ENCODE results near the gene MYBL2.

MYBL2 gene

DNA sequence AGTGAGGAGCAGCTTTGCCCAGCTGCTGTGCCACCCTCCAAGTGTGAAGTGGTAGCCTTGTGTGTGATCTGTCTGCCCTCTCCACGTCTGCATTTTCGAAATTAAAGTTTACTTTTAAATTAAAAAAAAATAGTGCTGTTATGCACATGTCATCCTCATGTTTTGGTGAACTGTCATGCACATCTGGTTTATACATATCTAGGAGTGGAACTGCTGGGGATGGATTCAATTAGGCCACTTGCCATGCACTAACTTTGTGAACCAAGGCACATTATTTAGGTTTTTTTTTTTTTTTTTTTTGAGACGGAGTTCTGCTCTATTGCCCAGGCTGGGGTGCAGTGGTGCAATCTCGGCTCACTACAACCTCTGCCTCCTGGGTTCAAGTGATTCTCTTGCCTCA, 56.3 kb downstream of the MYBL2 start:
- Histone ChIP-seq H3K27ac (no peak overlapping the region), H3K9ac (ENCODE audit: insufficient read length) (no peak overlapping the region), H3K4me3 (no peak overlapping the region), H3K9me3 (ENCODE audit: low read depth, low read length) (no peaks in the 10 kb centered on the region), H3K36me3 (ENCODE audit: insufficient read depth, low read length) (no peaks in the 10 kb centered on the region)
- DNase-seq (ENCODE audit: low read depth, low spot score), result no peak
- TF ChIP-seq POLR2AphosphoS5 (IDR thresholded peaks at IDR 0.05; ENCODE audit: borderline replicate concordance, low read depth, low read length) (no peak), FOXP2 (optimal IDR thresholded peaks at IDR 0.05; ENCODE audit: control extremely low read depth, extremely low read length, insufficient read depth) (no peak), EZH2 (IDR thresholded peaks at IDR 0.05) (no peak)

GRCh38 chr20:43723735-43724134, 56.8 kb downstream of the MYBL2 start:
- no peak for DNase-seq (ENCODE audit: low read depth, low spot score)
- Histone ChIP-seq H3K9me3 (ENCODE audit: low read depth, low read length) (no peaks in the 10 kb centered on the region), H3K27ac (no peak overlapping the region), H3K9ac (ENCODE audit: insufficient read length) (no peak overlapping the region), H3K36me3 (ENCODE audit: insufficient read depth, low read length) (no peaks in the 10 kb centered on the region), H3K4me3 (no peak overlapping the region)
- TF ChIP-seq FOXP2 (optimal IDR thresholded peaks at IDR 0.05; ENCODE audit: control extremely low read depth, extremely low read length, insufficient read depth), result no peak

GRCh38 chr20:43724383-43724782, 57.5 kb downstream of the MYBL2 start:
- Histone ChIP-seq H3K4me3 (no peak overlapping the region), H3K36me3 (ENCODE audit: insufficient read depth, low read length) (no peaks in the 10 kb centered on the region), H3K9ac (ENCODE audit: insufficient read length) (no peak overlapping the region), H3K9me3 (ENCODE audit: low read depth, low read length) (no peaks in the 10 kb centered on the region), H3K27ac (no peak overlapping the region; the same call in 1 of the 2 replicates)
- TF ChIP-seq POLR2AphosphoS5 (IDR thresholded peaks at IDR 0.05; ENCODE audit: borderline replicate concordance, low read depth, low read length), result no peak
- no peak for TF ChIP-seq EZH2 (IDR thresholded peaks at IDR 0.05)
- TF ChIP-seq FOXP2 (optimal IDR thresholded peaks at IDR 0.05; ENCODE audit: control extremely low read depth, extremely low read length, insufficient read depth), result no peak
- no peak for DNase-seq (ENCODE audit: low read depth, low spot score)

DNA sequence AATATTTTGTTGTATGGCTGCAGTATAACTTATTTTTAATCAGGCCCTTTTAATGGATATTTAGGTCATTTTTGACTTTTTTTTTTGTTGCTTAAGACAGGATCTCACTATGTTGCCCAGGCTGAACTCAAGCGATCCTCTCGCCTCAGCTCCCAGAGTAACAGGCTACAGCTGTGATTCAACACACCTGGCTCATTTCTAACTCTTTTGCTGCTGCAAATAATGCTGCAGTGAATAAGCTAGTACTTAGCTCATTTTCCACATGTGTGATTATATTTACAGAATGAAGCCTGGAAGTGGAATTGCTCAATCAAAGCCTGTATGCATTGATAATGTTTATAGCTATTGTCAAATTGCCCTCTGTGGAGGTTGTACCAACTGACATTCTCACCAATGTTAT, 58.8 kb downstream of the MYBL2 start:
- Histone ChIP-seq H3K4me3 (no peak overlapping the region), H3K27ac (no peak overlapping the region), H3K9me3 (ENCODE audit: low read depth, low read length) (no peaks in the 10 kb centered on the region), H3K36me3 (ENCODE audit: insufficient read depth, low read length) (no peaks in the 10 kb centered on the region), H3K9ac (ENCODE audit: insufficient read length) (no peak overlapping the region)
- no peak for DNase-seq (ENCODE audit: low read depth, low spot score)
- TF ChIP-seq FOXP2 (optimal IDR thresholded peaks at IDR 0.05; ENCODE audit: control extremely low read depth, extremely low read length, insufficient read depth), result no peak
- no peak for TF ChIP-seq POLR2AphosphoS5 (IDR thresholded peaks at IDR 0.05; ENCODE audit: borderline replicate concordance, low read depth, low read length)
- no peak for TF ChIP-seq EZH2 (IDR thresholded peaks at IDR 0.05)

DNA sequence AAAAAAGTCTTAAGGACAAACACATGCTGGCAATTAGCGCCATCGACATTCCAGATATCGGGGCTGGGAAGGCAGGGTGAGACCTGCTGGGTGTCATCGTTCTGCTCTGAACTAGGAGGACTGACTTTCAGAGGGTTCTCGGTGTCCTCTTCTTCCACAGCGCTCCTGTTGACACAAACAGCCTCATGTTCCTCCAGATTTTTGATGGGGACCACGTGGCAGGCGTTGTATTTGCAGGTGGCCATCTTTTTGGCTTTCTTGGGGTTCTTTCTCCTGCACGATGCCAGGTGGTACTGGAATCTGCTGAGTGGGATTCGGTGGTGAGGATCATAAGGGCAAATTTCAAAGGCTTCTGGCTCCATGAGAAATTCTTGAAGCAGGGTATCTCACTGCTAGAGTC, 59.4 kb downstream of the MYBL2 start:
- Histone ChIP-seq H3K27ac (no peak overlapping the region), H3K4me3 (no peak overlapping the region), H3K9ac (ENCODE audit: insufficient read length) (no peak overlapping the region), H3K9me3 (ENCODE audit: low read depth, low read length) (no peaks in the 10 kb centered on the region), H3K36me3 (ENCODE audit: insufficient read depth, low read length) (no peaks in the 10 kb centered on the region)
- DNase-seq (ENCODE audit: low read depth, low spot score), result no peak
- no peak for TF ChIP-seq EZH2 (IDR thresholded peaks at IDR 0.05)
- TF ChIP-seq POLR2AphosphoS5 (IDR thresholded peaks at IDR 0.05; ENCODE audit: borderline replicate concordance, low read depth, low read length), result no peak
- no peak for TF ChIP-seq FOXP2 (optimal IDR thresholded peaks at IDR 0.05; ENCODE audit: control extremely low read depth, extremely low read length, insufficient read depth)

DNA sequence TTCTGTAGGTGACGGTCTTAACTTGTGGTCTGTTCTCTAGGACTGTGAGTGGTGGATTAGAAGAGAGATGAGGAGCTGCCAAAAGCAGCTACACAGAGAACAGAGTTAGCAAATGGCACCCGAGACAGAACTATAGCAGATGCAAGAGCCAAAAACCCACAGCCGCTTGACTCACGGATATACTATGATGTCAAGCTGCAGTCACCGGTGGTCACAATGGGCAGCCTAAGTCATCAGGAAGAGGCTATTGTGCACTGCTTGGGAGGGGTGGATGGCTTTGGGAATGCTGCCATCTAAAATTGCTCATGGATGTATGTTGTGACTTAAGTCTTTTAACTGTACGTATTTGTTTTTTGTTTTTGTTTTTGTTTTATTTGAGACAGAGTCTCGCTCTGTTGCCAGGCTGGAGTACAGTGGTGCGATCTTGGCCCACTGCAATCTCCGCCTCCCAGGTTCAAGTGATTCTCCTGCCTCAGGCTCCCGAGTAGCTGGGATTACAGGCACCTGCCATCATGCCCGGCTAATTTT, 60.0 kb downstream of the MYBL2 start, which contains the start of gene GTSF1L:
GTSF1L (minus strand) TSS at position 192 of the 528 bp plus-strand sequence. CDS start 308 bp downstream, outside the sequence.
- DNase-seq (ENCODE audit: low read depth, low spot score), result no peak
- Histone ChIP-seq H3K36me3 (ENCODE audit: insufficient read depth, low read length) (no peaks in the 10 kb centered on the region), H3K27ac (no peak within 1 kb of the TSS), H3K4me3 (no peak within 1 kb of the TSS), H3K9me3 (ENCODE audit: low read depth, low read length) (no peaks in the 10 kb centered on the region), H3K9ac (ENCODE audit: insufficient read length) (no peak within 1 kb of the TSS)
- TF ChIP-seq POLR2AphosphoS5 (IDR thresholded peaks at IDR 0.05; ENCODE audit: borderline replicate concordance, low read depth, low read length), result no peak
- TF ChIP-seq FOXP2 (optimal IDR thresholded peaks at IDR 0.05; ENCODE audit: control extremely low read depth, extremely low read length, insufficient read depth), result no peak
- TF ChIP-seq EZH2 (IDR thresholded peaks at IDR 0.05), result no peak

- Histone ChIP-seq H3K9ac (ENCODE audit: insufficient read length) (no peak overlapping the region), H3K36me3 (ENCODE audit: insufficient read depth, low read length) (no peaks in the 10 kb centered on the region), H3K4me3 (no peak overlapping the region), H3K9me3 (ENCODE audit: low read depth, low read length) (no peaks in the 10 kb centered on the region), H3K27ac (no peak overlapping the region)
- TF ChIP-seq POLR2AphosphoS5 (IDR thresholded peaks at IDR 0.05; ENCODE audit: borderline replicate concordance, low read depth, low read length), result no peak
- no peak for TF ChIP-seq EZH2 (IDR thresholded peaks at IDR 0.05)
- TF ChIP-seq FOXP2 (optimal IDR thresholded peaks at IDR 0.05; ENCODE audit: control extremely low read depth, extremely low read length, insufficient read depth), result no peak
- DNase-seq (ENCODE audit: low read depth, low spot score), result no peak
Observed at GRCh38 chr20:43727980-43728590, 61.2 kb downstream of the MYBL2 start.

GRCh38 chr20:43728686-43729255, 61.9 kb downstream of the MYBL2 start:
- DNase-seq (ENCODE audit: low read depth, low spot score), result no peak
- no peak overlapping the region for H3K27ac ChIP-seq

More at GRCh38 chr20:43728686-43729255, 61.9 kb downstream of the MYBL2 start:
- Histone ChIP-seq H3K36me3 (ENCODE audit: insufficient read depth, low read length) (no peaks in the 10 kb centered on the region), H3K9ac (ENCODE audit: insufficient read length) (no peak overlapping the region), H3K9me3 (ENCODE audit: low read depth, low read length) (no peaks in the 10 kb centered on the region), H3K4me3 (no peak overlapping the region)
- TF ChIP-seq POLR2AphosphoS5 (IDR thresholded peaks at IDR 0.05; ENCODE audit: borderline replicate concordance, low read depth, low read length), result no peak
- TF ChIP-seq EZH2 (IDR thresholded peaks at IDR 0.05), result no peak
- TF ChIP-seq FOXP2 (optimal IDR thresholded peaks at IDR 0.05; ENCODE audit: control extremely low read depth, extremely low read length, insufficient read depth), result no peak
